Breast epithelium (tissue), 3 donors: Measurements from ENCODE around the gene SV2C.

Source experiments
- POLR2A ChIP-seq: fragments of 450-650 bp; IDR thresholded peaks from one replicate; pipeline ENCODE4 v1.6.1; 2016; ENCODE audit warnings: antibody characterized with exemption, mild to moderate bottlenecking, moderate library complexity
- POLR2AphosphoS5 ChIP-seq, 3 donors: sonication (generic); formaldehyde crosslinking; IDR thresholded peaks; one replicate each; pipeline ENCODE4 v1.6.1; 2017; ENCODE audit warnings: antibody characterized with exemption in 3 of 3
- TF ChIP-seq, protein P1 (sequence below), 3 donors: fragments of 450-650 bp; IDR thresholded peaks; one replicate each; pipeline ENCODE4 v1.5.1; 2016 to 2017; ENCODE audit warnings: antibody characterized with exemption in 3 of 3, mild to moderate bottlenecking in 3 of 3, moderate library complexity in 3 of 3

DNA sequence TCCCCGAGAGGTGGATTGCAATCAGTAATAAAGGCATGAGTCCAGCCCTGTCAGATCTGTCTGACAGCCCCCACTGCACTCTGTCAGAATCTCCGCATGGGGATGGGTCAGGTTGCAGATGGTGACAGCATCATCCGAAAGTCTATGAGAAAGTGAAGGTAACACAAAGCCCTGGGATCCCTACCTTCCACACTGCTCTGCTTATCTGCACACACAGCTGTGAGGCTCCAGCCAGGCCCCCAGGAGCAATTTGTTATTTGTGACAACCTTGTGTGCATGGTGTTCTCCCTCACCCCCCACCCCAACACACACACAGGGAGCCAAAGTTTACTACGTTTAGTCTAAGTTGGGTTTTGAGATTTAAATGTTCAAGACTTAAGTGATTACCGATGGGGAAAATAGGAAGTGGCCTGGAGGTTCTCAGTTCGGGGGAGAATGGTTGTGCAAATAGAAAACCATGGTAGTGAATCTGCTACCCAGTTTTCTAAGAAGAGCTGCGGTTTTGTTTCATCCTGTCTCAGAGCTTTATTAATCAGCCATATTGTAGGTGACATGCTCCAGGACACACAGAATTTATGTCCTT is 92.7 kb downstream of the SV2C start:
- no peak for TF ChIP-seq POLR2AphosphoS5 (IDR thresholded peaks at IDR 0.05)
- TF ChIP-seq, protein P1, sequence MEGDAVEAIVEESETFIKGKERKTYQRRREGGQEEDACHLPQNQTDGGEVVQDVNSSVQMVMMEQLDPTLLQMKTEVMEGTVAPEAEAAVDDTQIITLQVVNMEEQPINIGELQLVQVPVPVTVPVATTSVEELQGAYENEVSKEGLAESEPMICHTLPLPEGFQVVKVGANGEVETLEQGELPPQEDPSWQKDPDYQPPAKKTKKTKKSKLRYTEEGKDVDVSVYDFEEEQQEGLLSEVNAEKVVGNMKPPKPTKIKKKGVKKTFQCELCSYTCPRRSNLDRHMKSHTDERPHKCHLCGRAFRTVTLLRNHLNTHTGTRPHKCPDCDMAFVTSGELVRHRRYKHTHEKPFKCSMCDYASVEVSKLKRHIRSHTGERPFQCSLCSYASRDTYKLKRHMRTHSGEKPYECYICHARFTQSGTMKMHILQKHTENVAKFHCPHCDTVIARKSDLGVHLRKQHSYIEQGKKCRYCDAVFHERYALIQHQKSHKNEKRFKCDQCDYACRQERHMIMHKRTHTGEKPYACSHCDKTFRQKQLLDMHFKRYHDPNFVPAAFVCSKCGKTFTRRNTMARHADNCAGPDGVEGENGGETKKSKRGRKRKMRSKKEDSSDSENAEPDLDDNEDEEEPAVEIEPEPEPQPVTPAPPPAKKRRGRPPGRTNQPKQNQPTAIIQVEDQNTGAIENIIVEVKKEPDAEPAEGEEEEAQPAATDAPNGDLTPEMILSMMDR (IDR thresholded peaks at IDR 0.05) = no peak
- no peak for TF ChIP-seq POLR2A
